ENCODE measurements around the gene SLC50A1. TPM values are rescaled to one million over a fixed set of nuclear protein-coding genes. Genes with fewer than 3 reads are reported as not detected.

SLC50A1 gene
- total RNA-seq, 1 experiment from 2014 or later = 24.9 TPM

DNA sequence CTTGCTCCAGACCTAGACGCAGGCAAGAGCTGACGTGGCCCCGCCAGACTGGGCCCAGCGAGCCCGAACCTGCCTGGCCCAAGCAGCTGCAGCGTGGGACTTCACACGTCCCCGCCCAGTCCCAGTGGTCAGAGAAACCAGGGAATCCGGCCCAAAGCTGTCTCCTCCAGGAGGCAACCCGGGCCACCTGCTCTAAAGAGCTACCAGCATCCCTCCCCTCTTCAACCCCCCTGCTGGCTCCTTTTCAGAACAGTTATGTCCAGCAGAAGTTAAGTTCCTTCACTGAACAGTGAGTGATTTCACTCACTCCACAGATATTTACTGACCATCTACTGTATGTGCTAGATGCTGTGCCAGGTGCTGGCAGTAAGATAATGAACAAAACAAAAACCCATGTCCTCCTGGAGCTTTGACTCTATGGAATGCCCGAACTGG lies 10.1 kb upstream of the SLC50A1 start:
- H3K14ac ChIP-seq (ENCODE audit: insufficient read depth, low read length) = no peak overlapping the region
- H3K18ac ChIP-seq (ENCODE audit: insufficient read length, low read depth, low read length) = no peak overlapping the region
- H2AFZ ChIP-seq (ENCODE audit: low read length) = no peak overlapping the region
- TF ChIP-seq, protein P1, sequence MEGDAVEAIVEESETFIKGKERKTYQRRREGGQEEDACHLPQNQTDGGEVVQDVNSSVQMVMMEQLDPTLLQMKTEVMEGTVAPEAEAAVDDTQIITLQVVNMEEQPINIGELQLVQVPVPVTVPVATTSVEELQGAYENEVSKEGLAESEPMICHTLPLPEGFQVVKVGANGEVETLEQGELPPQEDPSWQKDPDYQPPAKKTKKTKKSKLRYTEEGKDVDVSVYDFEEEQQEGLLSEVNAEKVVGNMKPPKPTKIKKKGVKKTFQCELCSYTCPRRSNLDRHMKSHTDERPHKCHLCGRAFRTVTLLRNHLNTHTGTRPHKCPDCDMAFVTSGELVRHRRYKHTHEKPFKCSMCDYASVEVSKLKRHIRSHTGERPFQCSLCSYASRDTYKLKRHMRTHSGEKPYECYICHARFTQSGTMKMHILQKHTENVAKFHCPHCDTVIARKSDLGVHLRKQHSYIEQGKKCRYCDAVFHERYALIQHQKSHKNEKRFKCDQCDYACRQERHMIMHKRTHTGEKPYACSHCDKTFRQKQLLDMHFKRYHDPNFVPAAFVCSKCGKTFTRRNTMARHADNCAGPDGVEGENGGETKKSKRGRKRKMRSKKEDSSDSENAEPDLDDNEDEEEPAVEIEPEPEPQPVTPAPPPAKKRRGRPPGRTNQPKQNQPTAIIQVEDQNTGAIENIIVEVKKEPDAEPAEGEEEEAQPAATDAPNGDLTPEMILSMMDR (conservative IDR thresholded peaks at IDR 0.05) = no peak
- no peaks in the 10 kb centered on the region for H3K79me2 ChIP-seq (ENCODE audit: insufficient read depth, low read length)
- Mint-ChIP-seq H3K27me3 (ENCODE audit: low read depth) (peaks cover 90% of the 10 kb centered on the region), H3K27ac (no peak overlapping the region; a peak in 1 of 7 replicates), H3K4me1 (peaks cover 43 to 60% of the 10 kb centered on the region in 2 experiments), H3K9me3 (no peaks in the 10 kb centered on the region; a peak in 1 of 5 replicates), H3K36me3 (ENCODE audit: insufficient read depth in 1 of 3, low read depth in 3 of 3) (no peaks in the 10 kb centered on the region; a peak in 1 of 7 replicates), H3K4me3 (peak overlapping the region; percentile 40 to 75)
- DNase-seq = peak; percentile 34
- H2BK5ac ChIP-seq (ENCODE audit: insufficient read length, low read length) = no peak overlapping the region
- H2BK12ac ChIP-seq (ENCODE audit: insufficient read length, low read depth, low read length) = no peak overlapping the region
- no peak overlapping the region for H2BK120ac ChIP-seq (ENCODE audit: low read depth, low read length, poor library complexity, severe bottlenecking)
- H3K23ac ChIP-seq (ENCODE audit: insufficient read length, low read depth, low read length) = no peak overlapping the region
- H4K5ac ChIP-seq (ENCODE audit: insufficient read length, low read depth, low read length) = no peak overlapping the region
- WGBS (ENCODE audit: extremely low coverage, insufficient read length, low lambda C conversion rate) = no CpG with 5 or more reads among the region's 11 CpGs
- peaks cover 34% of the 10 kb centered on the region; the same call in 1 of the 2 replicates for H3K27me3 ChIP-seq (ENCODE audit: insufficient read depth, low read length)
- no peak overlapping the region for H3K27ac ChIP-seq (ENCODE audit: insufficient read length, low read depth, low read length)
- H4K20me1 ChIP-seq (ENCODE audit: control insufficient read depth, insufficient read depth, insufficient read length) = peaks cover 2% of the 10 kb centered on the region
- no peak overlapping the region for H4K91ac ChIP-seq (ENCODE audit: insufficient read length, low read depth, low read length)
- no peaks in the 10 kb centered on the region for H3K9me3 ChIP-seq (ENCODE audit: control insufficient read depth, low read depth, low read length)
- no peak overlapping the region for H3K9ac ChIP-seq (ENCODE audit: extremely low read depth, insufficient read length, low read length)
- no peak overlapping the region for H3T11ph ChIP-seq (ENCODE audit: low read length)
- no peak overlapping the region for H3K56ac ChIP-seq (ENCODE audit: insufficient read length, low read depth, low read length)
- H2BK15ac ChIP-seq (ENCODE audit: low read depth, low read length) = no peak overlapping the region
- no peaks in the 10 kb centered on the region; the same call in 1 of the 2 replicates for H3K4me1 ChIP-seq (ENCODE audit: insufficient read depth, low read length)
- no peak overlapping the region for H4K8ac ChIP-seq (replicated peaks; ENCODE audit: insufficient read length, low read depth, low read length)
- H2AK5ac ChIP-seq (ENCODE audit: insufficient read length, low read length) = no peak overlapping the region
- H2BK20ac ChIP-seq (ENCODE audit: low read depth, low read length, poor library complexity, severe bottlenecking) = no peak overlapping the region
- H3K4me2 ChIP-seq (ENCODE audit: insufficient read depth, insufficient read length, low read length) = peak overlapping the region; percentile 92
- H3K23me2 ChIP-seq (ENCODE audit: insufficient read length, low read depth, low read length, poor library complexity, severe bottlenecking) = peaks cover 27% of the 10 kb centered on the region
- no peak overlapping the region for H3K4ac ChIP-seq (ENCODE audit: low read depth, low read length)
- H3K79me1 ChIP-seq (ENCODE audit: insufficient read depth, low read depth, low read length, poor library complexity, severe bottlenecking) = no peaks in the 10 kb centered on the region
